ENCODE data around the gene PRDM5. TPM values are rescaled to one million over a fixed set of nuclear protein-coding genes. Genes with fewer than 3 reads are reported as not detected.

Gene PRDM5
- total RNA-seq, 1 experiment from 2014 or later: 7.1 TPM

- CTCF ChIA-PET: no interaction called here
- intact Hi-C loops (cut with micrococcal nuclease; ENCODE audit: unreplicated experiment): no loop called here
- no peak for DNase-seq (ENCODE audit: low spot score)
Measured at GRCh38 chr4:120816296-120816965, 106.1 kb downstream of the PRDM5 start.

DNA sequence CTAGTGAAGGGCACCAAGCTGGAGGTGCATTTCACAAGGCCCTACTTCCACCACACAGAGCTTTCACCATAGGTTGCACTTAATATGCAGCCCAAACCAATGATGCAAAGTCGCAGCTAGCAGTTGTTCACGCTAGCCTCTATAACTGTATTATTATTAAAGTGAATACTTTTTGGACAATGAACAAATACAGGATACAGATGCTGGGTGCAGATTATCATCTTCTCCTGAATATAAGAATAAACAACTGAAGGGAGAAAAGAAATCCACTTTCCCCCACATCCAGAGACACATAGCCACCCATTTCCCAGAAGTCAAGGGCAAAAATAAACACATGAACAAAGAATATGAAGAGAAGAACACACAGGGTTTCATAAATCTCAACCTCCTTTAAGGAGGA lies 107.2 kb downstream of the PRDM5 start:
- TF ChIP-seq, protein P1, sequence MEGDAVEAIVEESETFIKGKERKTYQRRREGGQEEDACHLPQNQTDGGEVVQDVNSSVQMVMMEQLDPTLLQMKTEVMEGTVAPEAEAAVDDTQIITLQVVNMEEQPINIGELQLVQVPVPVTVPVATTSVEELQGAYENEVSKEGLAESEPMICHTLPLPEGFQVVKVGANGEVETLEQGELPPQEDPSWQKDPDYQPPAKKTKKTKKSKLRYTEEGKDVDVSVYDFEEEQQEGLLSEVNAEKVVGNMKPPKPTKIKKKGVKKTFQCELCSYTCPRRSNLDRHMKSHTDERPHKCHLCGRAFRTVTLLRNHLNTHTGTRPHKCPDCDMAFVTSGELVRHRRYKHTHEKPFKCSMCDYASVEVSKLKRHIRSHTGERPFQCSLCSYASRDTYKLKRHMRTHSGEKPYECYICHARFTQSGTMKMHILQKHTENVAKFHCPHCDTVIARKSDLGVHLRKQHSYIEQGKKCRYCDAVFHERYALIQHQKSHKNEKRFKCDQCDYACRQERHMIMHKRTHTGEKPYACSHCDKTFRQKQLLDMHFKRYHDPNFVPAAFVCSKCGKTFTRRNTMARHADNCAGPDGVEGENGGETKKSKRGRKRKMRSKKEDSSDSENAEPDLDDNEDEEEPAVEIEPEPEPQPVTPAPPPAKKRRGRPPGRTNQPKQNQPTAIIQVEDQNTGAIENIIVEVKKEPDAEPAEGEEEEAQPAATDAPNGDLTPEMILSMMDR (conservative IDR thresholded peaks at IDR 0.05; ENCODE audit: low read depth, low read length): no peak
- TF ChIP-seq EZH2 (IDR thresholded peaks at IDR 0.05; ENCODE audit: borderline replicate concordance, low read depth, low read length, poor library complexity, severe bottlenecking): no peak
- no peak overlapping the region for H3K4me3 ChIP-seq (ENCODE audit: low read depth, low read length, poor library complexity, severe bottlenecking)
- ChIA-PET CTCF (no interaction called here), POLR2A (ENCODE audit: low non-redundant PET) (no interaction called here)
- no peak overlapping the region for H3K27ac ChIP-seq (ENCODE audit: low read depth, low read length, poor library complexity, severe bottlenecking)
- no peaks in the 10 kb centered on the region for H3K9me3 ChIP-seq (ENCODE audit: low read depth, low read length, poor library complexity, severe bottlenecking)
- DNase-seq (ENCODE audit: low spot score): no peak
- H3K4me1 ChIP-seq (ENCODE audit: insufficient read depth, low read length, poor library complexity, severe bottlenecking): no peaks in the 10 kb centered on the region
- no TSS peak for BruUV-seq (replicated peaks)
- H3K36me3 ChIP-seq (ENCODE audit: insufficient read depth, low read length, poor library complexity, severe bottlenecking): no peaks in the 10 kb centered on the region
- no peaks in the 10 kb centered on the region for H3K27me3 ChIP-seq (replicated peaks; ENCODE audit: insufficient read depth, low read depth, low read length, poor library complexity)
- intact Hi-C loops (cut with micrococcal nuclease; ENCODE audit: unreplicated experiment): no loop called here

More at GRCh38 chr4:120816296-120816965, 106.1 kb downstream of the PRDM5 start:
- Histone ChIP-seq H3K4me3 (ENCODE audit: low read depth, low read length, poor library complexity, severe bottlenecking) (no peak overlapping the region), H3K27me3 (replicated peaks; ENCODE audit: insufficient read depth, low read depth, low read length, poor library complexity) (no peaks in the 10 kb centered on the region), H3K9me3 (ENCODE audit: low read depth, low read length, poor library complexity, severe bottlenecking) (no peaks in the 10 kb centered on the region), H3K36me3 (ENCODE audit: insufficient read depth, low read length, poor library complexity, severe bottlenecking) (no peaks in the 10 kb centered on the region), H3K27ac (ENCODE audit: low read depth, low read length, poor library complexity, severe bottlenecking) (no peak overlapping the region), H3K4me1 (ENCODE audit: insufficient read depth, low read length, poor library complexity, severe bottlenecking) (no peaks in the 10 kb centered on the region)
- POLR2A ChIA-PET (ENCODE audit: low non-redundant PET): no interaction called here
- no TSS peak for BruUV-seq (replicated peaks)
- TF ChIP-seq, protein P1 (conservative IDR thresholded peaks at IDR 0.05; ENCODE audit: low read depth, low read length): no peak
- no peak for TF ChIP-seq EZH2 (IDR thresholded peaks at IDR 0.05; ENCODE audit: borderline replicate concordance, low read depth, low read length, poor library complexity, severe bottlenecking)

DNA sequence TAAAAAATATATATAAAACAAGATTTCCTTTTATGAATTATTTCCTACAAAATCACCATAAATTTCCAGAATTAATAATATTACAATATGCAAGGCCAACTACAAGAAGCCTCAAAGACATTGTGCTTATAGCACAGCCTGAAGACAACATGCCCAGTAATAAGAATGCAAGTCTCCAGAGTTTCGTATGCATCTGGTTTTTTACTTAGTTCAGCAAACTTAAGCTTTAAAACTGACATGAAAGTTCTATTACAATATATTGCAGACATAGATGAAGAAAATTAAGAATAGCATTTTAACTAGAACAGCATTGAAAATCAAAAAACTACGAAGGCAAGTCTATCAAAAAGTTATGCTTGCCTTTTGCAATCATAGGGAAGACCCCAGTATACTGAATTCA lies 107.6 kb downstream of the PRDM5 start:
- no peaks in the 10 kb centered on the region for H3K27me3 ChIP-seq (replicated peaks; ENCODE audit: insufficient read depth, low read depth, low read length, poor library complexity)
- H3K27ac ChIP-seq (ENCODE audit: low read depth, low read length, poor library complexity, severe bottlenecking): no peak overlapping the region
- intact Hi-C loops (cut with micrococcal nuclease; ENCODE audit: unreplicated experiment): no loop called here
- H3K36me3 ChIP-seq (ENCODE audit: insufficient read depth, low read length, poor library complexity, severe bottlenecking): no peaks in the 10 kb centered on the region
- DNase-seq (ENCODE audit: low spot score): no peak
- H3K9me3 ChIP-seq (ENCODE audit: low read depth, low read length, poor library complexity, severe bottlenecking): no peaks in the 10 kb centered on the region
- no peaks in the 10 kb centered on the region for H3K4me1 ChIP-seq (ENCODE audit: insufficient read depth, low read length, poor library complexity, severe bottlenecking)
- ChIA-PET CTCF (no interaction called here), POLR2A (ENCODE audit: low non-redundant PET) (no interaction called here)
- H3K4me3 ChIP-seq (ENCODE audit: low read depth, low read length, poor library complexity, severe bottlenecking): no peak overlapping the region
- TF ChIP-seq, protein P1 (conservative IDR thresholded peaks at IDR 0.05; ENCODE audit: low read depth, low read length): no peak
- TF ChIP-seq EZH2 (IDR thresholded peaks at IDR 0.05; ENCODE audit: borderline replicate concordance, low read depth, low read length, poor library complexity, severe bottlenecking): no peak
- BruUV-seq (replicated peaks): no TSS peak

Measured in A673 (cell line).